ENCODE data around the gene EIF2D. TPM values are rescaled to one million over a fixed set of nuclear protein-coding genes. Genes with fewer than 3 reads are reported as not detected.

EIF2D gene
- total RNA-seq, 2 donors from 2014 or later = 40.5 to 41.1 TPM

GRCh38 chr1:206570529-206570928, 41.7 kb downstream of the EIF2D start:
- H3K4me3 ChIP-seq = no peak overlapping the region
- no peaks in the 10 kb centered on the region for H3K9me3 ChIP-seq
- no peaks in the 10 kb centered on the region for H3K36me3 ChIP-seq
- H3K4me1 ChIP-seq (ENCODE audit: control insufficient read depth in 1 of 2, low read depth in 2 of 2) = peaks cover 0 to under 1% of the 10 kb centered on the region in 2 donors
- DNase-seq (ENCODE audit: low spot score) = no peak
- H3K27me3 ChIP-seq (replicated peaks; ENCODE audit: insufficient read depth) = no peaks in the 10 kb centered on the region
- TF ChIP-seq, protein P1, sequence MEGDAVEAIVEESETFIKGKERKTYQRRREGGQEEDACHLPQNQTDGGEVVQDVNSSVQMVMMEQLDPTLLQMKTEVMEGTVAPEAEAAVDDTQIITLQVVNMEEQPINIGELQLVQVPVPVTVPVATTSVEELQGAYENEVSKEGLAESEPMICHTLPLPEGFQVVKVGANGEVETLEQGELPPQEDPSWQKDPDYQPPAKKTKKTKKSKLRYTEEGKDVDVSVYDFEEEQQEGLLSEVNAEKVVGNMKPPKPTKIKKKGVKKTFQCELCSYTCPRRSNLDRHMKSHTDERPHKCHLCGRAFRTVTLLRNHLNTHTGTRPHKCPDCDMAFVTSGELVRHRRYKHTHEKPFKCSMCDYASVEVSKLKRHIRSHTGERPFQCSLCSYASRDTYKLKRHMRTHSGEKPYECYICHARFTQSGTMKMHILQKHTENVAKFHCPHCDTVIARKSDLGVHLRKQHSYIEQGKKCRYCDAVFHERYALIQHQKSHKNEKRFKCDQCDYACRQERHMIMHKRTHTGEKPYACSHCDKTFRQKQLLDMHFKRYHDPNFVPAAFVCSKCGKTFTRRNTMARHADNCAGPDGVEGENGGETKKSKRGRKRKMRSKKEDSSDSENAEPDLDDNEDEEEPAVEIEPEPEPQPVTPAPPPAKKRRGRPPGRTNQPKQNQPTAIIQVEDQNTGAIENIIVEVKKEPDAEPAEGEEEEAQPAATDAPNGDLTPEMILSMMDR (IDR thresholded peaks at IDR 0.05) = no peak
- ATAC-seq (ENCODE audit: insufficient number of reproducible peaks, low FRiP score, low read depth) = no peak
- H3K27ac ChIP-seq = no peak overlapping the region

GRCh38 chr1:206569556-206569955, 42.7 kb downstream of the EIF2D start:
- TF ChIP-seq, protein P1 (IDR thresholded peaks at IDR 0.05) = no peak
- H3K27me3 ChIP-seq (replicated peaks; ENCODE audit: insufficient read depth) = no peaks in the 10 kb centered on the region
- ATAC-seq (ENCODE audit: insufficient number of reproducible peaks, low FRiP score, low read depth) (no peak), DNase-seq (ENCODE audit: low spot score) (no peak)
- no peak overlapping the region for H3K27ac ChIP-seq
- no peaks in the 10 kb centered on the region for H3K36me3 ChIP-seq
- no peak overlapping the region for H3K4me3 ChIP-seq
- no peaks in the 10 kb centered on the region for H3K9me3 ChIP-seq
- no peaks in the 10 kb centered on the region for H3K4me1 ChIP-seq (ENCODE audit: control insufficient read depth in 1 of 2, low read depth in 2 of 2)

- Histone ChIP-seq H3K27me3 (replicated peaks; ENCODE audit: insufficient read depth) (no peaks in the 10 kb centered on the region), H3K4me3 (no peak overlapping the region), H3K27ac (no peak overlapping the region), H3K9me3 (no peaks in the 10 kb centered on the region), H3K4me1 (ENCODE audit: control insufficient read depth in 1 of 2, low read depth in 2 of 2) (no peaks in the 10 kb centered on the region), H3K36me3 (no peaks in the 10 kb centered on the region)
- ATAC-seq (ENCODE audit: insufficient number of reproducible peaks, low FRiP score, low read depth) (no peak), DNase-seq (ENCODE audit: low spot score) (no peak)
- TF ChIP-seq, protein P1 (IDR thresholded peaks at IDR 0.05) = no peak
Observed at GRCh38 chr1:206568779-206569352, 43.4 kb downstream of the EIF2D start.

DNA sequence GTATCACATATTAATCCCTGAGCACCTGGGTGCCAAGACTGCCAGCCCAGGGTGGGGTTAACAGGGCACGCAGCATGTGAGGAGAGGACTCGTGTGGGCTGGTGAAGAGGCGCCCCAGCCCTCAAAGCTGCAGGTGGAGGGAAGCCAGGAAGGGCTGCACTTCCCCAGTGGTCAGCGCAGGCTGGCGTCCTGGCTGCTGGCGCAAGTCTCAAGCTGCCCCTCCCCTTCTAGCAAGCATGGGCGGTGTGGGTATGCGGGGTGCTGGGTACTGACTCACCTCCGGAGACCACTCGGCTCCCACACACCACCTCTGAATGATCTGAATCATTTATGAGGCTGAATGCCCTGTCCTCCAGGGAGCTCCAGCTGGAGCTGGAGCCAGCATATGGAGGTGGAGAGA, 44.0 kb downstream of the EIF2D start:
- Histone ChIP-seq H3K36me3 (no peaks in the 10 kb centered on the region), H3K27ac (no peak overlapping the region), H3K9me3 (no peaks in the 10 kb centered on the region), H3K4me3 (no peak overlapping the region), H3K27me3 (replicated peaks; ENCODE audit: insufficient read depth) (no peaks in the 10 kb centered on the region), H3K4me1 (ENCODE audit: control insufficient read depth in 1 of 2, low read depth in 2 of 2) (no peaks in the 10 kb centered on the region)
- ATAC-seq (ENCODE audit: insufficient number of reproducible peaks, low FRiP score, low read depth) (no peak), DNase-seq (ENCODE audit: low spot score) (no peak)
- TF ChIP-seq, protein P1 (IDR thresholded peaks at IDR 0.05) = no peak

GRCh38 chr1:206566999-206567398, 45.3 kb downstream of the EIF2D start:
- DNase-seq (ENCODE audit: low spot score) (no peak), ATAC-seq (ENCODE audit: insufficient number of reproducible peaks, low FRiP score, low read depth) (no peak)
- Histone ChIP-seq H3K27ac (no peak overlapping the region), H3K27me3 (replicated peaks; ENCODE audit: insufficient read depth) (no peaks in the 10 kb centered on the region), H3K4me3 (no peak overlapping the region), H3K36me3 (no peaks in the 10 kb centered on the region), H3K9me3 (no peaks in the 10 kb centered on the region), H3K4me1 (ENCODE audit: control insufficient read depth in 1 of 2, low read depth in 2 of 2) (no peaks in the 10 kb centered on the region)
- TF ChIP-seq, protein P1 (IDR thresholded peaks at IDR 0.05) = no peak

Measured in thoracic aorta (tissue), 2 donors.